Astrocyte (in vitro differentiated cells and primary cell): Measurements from ENCODE around the gene IDH2. TPM values are rescaled to one million over a fixed set of nuclear protein-coding genes. Genes with fewer than 3 reads are reported as not detected.

Experiments used
- DNase-seq: peaks from one replicate; pipeline ENCODE4 v3.0.0-alpha.2; 2010; ENCODE audit warnings: low read depth
- FAIRE-seq: peaks from 2 replicates; lab custom pipeline; 2011; peaks lifted over from hg19 to GRCh38; lab: Jason Lieb, UNC
- H2AFZ ChIP-seq: 2 replicates; pipeline ENCODE4 v1.6.0; 2012; ENCODE audit warnings: low read depth, low read length, inconsistent platforms
- H3K27ac ChIP-seq: 2 replicates; pipeline ENCODE4 v1.5.1; 2011; ENCODE audit warnings: low read depth, low read length, inconsistent platforms
- H3K27me3 ChIP-seq: 2 replicates; pipeline ENCODE4 v1.6.0; 2011; ENCODE audit warnings: low read length, inconsistent platforms; ENCODE audit not compliant: insufficient read depth
- H3K36me3 ChIP-seq: 2 replicates; pipeline ENCODE4 v1.5.1; 2011; ENCODE audit warnings: low read length, inconsistent platforms; ENCODE audit not compliant: insufficient read depth
- H3K4me1 ChIP-seq: 2 replicates; pipeline ENCODE4 v1.5.1; 2011; ENCODE audit warnings: low read length, inconsistent platforms; ENCODE audit not compliant: insufficient read depth
- H3K4me2 ChIP-seq: 2 replicates; pipeline ENCODE4 v1.6.0; 2012; ENCODE audit warnings: low read length, inconsistent platforms
- H3K4me3 ChIP-seq: 2 replicates; pipeline ENCODE4 v1.5.1; 2011; ENCODE audit warnings: low read depth, mild to moderate bottlenecking, low read length, inconsistent platforms; ENCODE audit not compliant: insufficient read depth
- H3K79me2 ChIP-seq: 2 replicates; pipeline ENCODE4 v1.6.0; 2012; ENCODE audit warnings: mild to moderate bottlenecking, low read length, inconsistent platforms; ENCODE audit not compliant: insufficient read depth
- H3K9ac ChIP-seq: 2 replicates; pipeline ENCODE4 v1.6.0; 2012; ENCODE audit warnings: mild to moderate bottlenecking, low read length, inconsistent platforms
- H3K9me3 ChIP-seq: 2 replicates; pipeline ENCODE4 v1.5.1; 2012; ENCODE audit warnings: low read depth, mild to moderate bottlenecking, low read length, inconsistent platforms; ENCODE audit not compliant: insufficient read depth
- H4K20me1 ChIP-seq: 2 replicates; pipeline ENCODE4 v1.6.0; 2012; ENCODE audit warnings: low read length, inconsistent platforms; ENCODE audit not compliant: insufficient read depth
- H3K27ac Mint-ChIP-seq: one replicate; pipeline ENCODE4 v1.8.0; 2021; ENCODE audit warnings: mild to moderate bottlenecking, mixed read lengths; ENCODE audit not compliant: unreplicated experiment
- H3K27me3 Mint-ChIP-seq: one replicate; pipeline ENCODE4 v1.8.0; 2021; ENCODE audit warnings: low read depth, mixed read lengths; ENCODE audit not compliant: unreplicated experiment
- H3K36me3 Mint-ChIP-seq: one replicate; pipeline ENCODE4 v1.8.0; 2021; ENCODE audit warnings: low read depth, mixed read lengths; ENCODE audit not compliant: unreplicated experiment
- H3K4me1 Mint-ChIP-seq: one replicate; pipeline ENCODE4 v1.8.0; 2021; ENCODE audit warnings: low read depth, mixed read lengths; ENCODE audit not compliant: unreplicated experiment
- H3K4me3 Mint-ChIP-seq: one replicate; pipeline ENCODE4 v1.8.0; 2021; ENCODE audit warnings: mild to moderate bottlenecking, moderate library complexity, mixed read lengths; ENCODE audit not compliant: unreplicated experiment
- H3K9me3 Mint-ChIP-seq: one replicate; pipeline ENCODE4 v1.8.0; 2021; ENCODE audit warnings: mild to moderate bottlenecking, mixed read lengths; ENCODE audit not compliant: unreplicated experiment
- EZH2 ChIP-seq: IDR thresholded peaks from 2 replicates; pipeline ENCODE4 v1.6.1; 2012; ENCODE audit warnings: mild to moderate bottlenecking, low read length, inconsistent platforms; ENCODE audit not compliant: insufficient read depth
- total RNA-seq: library from RNA; stranded (reverse); gene quantifications from 2 replicates; pipeline ENCODE4 v1.2.1, GENCODE V29; 2021
- TF ChIP-seq, protein P1 (sequence below): IDR thresholded peaks from 2 replicates; pipeline ENCODE4 v1.5.1; 2011; ENCODE audit warnings: low read depth, mild to moderate bottlenecking, inconsistent platforms, low read length, moderate library complexity; ENCODE audit not compliant: insufficient read depth

IDH2 gene
- total RNA-seq, 1 donor from 2014 or later: 76.6 TPM

DNA sequence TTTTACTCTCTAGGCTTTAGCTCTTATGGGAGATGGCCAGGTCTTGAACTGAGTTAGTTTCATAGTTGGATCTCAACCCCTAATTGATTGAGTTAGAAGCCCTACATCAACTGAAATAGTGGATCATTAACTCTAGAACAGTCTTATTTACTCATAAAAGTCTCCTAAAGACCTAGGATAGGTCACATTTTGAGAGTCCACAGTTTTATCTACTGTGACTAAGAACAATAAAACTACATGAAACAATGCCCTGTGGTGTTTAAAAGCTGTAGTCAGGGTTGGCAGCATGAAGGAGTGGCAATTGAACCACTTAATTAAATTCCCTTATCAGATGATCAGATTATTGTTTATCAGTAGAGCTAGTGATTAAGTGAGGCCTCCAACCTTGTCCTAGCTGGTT lies 22.2 kb upstream of the IDH2 start:
- TF ChIP-seq EZH2: no peak
- TF ChIP-seq, protein P1, sequence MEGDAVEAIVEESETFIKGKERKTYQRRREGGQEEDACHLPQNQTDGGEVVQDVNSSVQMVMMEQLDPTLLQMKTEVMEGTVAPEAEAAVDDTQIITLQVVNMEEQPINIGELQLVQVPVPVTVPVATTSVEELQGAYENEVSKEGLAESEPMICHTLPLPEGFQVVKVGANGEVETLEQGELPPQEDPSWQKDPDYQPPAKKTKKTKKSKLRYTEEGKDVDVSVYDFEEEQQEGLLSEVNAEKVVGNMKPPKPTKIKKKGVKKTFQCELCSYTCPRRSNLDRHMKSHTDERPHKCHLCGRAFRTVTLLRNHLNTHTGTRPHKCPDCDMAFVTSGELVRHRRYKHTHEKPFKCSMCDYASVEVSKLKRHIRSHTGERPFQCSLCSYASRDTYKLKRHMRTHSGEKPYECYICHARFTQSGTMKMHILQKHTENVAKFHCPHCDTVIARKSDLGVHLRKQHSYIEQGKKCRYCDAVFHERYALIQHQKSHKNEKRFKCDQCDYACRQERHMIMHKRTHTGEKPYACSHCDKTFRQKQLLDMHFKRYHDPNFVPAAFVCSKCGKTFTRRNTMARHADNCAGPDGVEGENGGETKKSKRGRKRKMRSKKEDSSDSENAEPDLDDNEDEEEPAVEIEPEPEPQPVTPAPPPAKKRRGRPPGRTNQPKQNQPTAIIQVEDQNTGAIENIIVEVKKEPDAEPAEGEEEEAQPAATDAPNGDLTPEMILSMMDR: no peak
- H3K4me2 ChIP-seq: no peak overlapping the region
- no peaks in the 10 kb centered on the region for H3K4me1 ChIP-seq
- H3K79me2 ChIP-seq: no peaks in the 10 kb centered on the region
- H3K9me3 Mint-ChIP-seq: no peaks in the 10 kb centered on the region
- no peaks in the 10 kb centered on the region for H3K9me3 ChIP-seq
- peaks cover 2% of the 10 kb centered on the region for H3K27me3 Mint-ChIP-seq
- H4K20me1 ChIP-seq: no peaks in the 10 kb centered on the region
- peaks cover 7% of the 10 kb centered on the region for H3K4me1 Mint-ChIP-seq
- no peak for DNase-seq
- H3K9ac ChIP-seq: no peak overlapping the region
- peaks cover 4% of the 10 kb centered on the region for H3K27me3 ChIP-seq
- no peaks in the 10 kb centered on the region for H3K36me3 Mint-ChIP-seq
- no peak overlapping the region for H3K4me3 ChIP-seq
- no peaks in the 10 kb centered on the region for H3K36me3 ChIP-seq
- no peak overlapping the region for H3K27ac Mint-ChIP-seq
- FAIRE-seq: no peak
- H3K4me3 Mint-ChIP-seq: no peak overlapping the region
- no peak overlapping the region for H3K27ac ChIP-seq
- no peak overlapping the region for H2AFZ ChIP-seq

GRCh38 chr15:90121086-90121485 lies 18.8 kb upstream of the IDH2 start:
- H3K27ac Mint-ChIP-seq: no peak overlapping the region
- no peak overlapping the region for H3K4me3 ChIP-seq
- H3K9me3 ChIP-seq: no peaks in the 10 kb centered on the region
- H3K79me2 ChIP-seq: no peaks in the 10 kb centered on the region
- H3K36me3 Mint-ChIP-seq: no peaks in the 10 kb centered on the region
- no peaks in the 10 kb centered on the region for H3K4me1 ChIP-seq
- H3K4me1 Mint-ChIP-seq: no peaks in the 10 kb centered on the region
- DNase-seq (no peak), FAIRE-seq (no peak)
- H3K27me3 ChIP-seq: no peaks in the 10 kb centered on the region
- TF ChIP-seq EZH2: no peak
- TF ChIP-seq, protein P1: no peak
- H3K9ac ChIP-seq: no peak overlapping the region
- no peaks in the 10 kb centered on the region for H3K9me3 Mint-ChIP-seq
- H3K36me3 ChIP-seq: no peaks in the 10 kb centered on the region
- H3K27ac ChIP-seq: no peak overlapping the region
- H2AFZ ChIP-seq: no peak overlapping the region
- H4K20me1 ChIP-seq: no peaks in the 10 kb centered on the region
- peaks cover 2% of the 10 kb centered on the region for H3K27me3 Mint-ChIP-seq
- no peak overlapping the region for H3K4me3 Mint-ChIP-seq
- H3K4me2 ChIP-seq: no peak overlapping the region

- no peak for FAIRE-seq
These were observed 17.1 kb upstream of the IDH2 start for GRCh38 chr15:90119367-90119766.

More at GRCh38 chr15:90119367-90119766, 17.1 kb upstream of the IDH2 start:
- peaks cover 8% of the 10 kb centered on the region for H3K9me3 Mint-ChIP-seq
- Histone ChIP-seq H3K36me3 (no peaks in the 10 kb centered on the region), H4K20me1 (no peaks in the 10 kb centered on the region), H3K27ac (no peak overlapping the region), H3K9me3 (peaks cover 7% of the 10 kb centered on the region), H3K27me3 (no peaks in the 10 kb centered on the region), H3K4me2 (no peak overlapping the region), H3K4me1 (no peaks in the 10 kb centered on the region), H3K9ac (no peak overlapping the region), H2AFZ (no peak overlapping the region), H3K79me2 (no peaks in the 10 kb centered on the region), H3K4me3 (no peak overlapping the region)
- peaks cover 2% of the 10 kb centered on the region for H3K27me3 Mint-ChIP-seq
- no peak for DNase-seq
- H3K4me1 Mint-ChIP-seq: no peaks in the 10 kb centered on the region
- H3K36me3 Mint-ChIP-seq: no peaks in the 10 kb centered on the region
- H3K4me3 Mint-ChIP-seq: no peak overlapping the region
- TF ChIP-seq EZH2: no peak
- TF ChIP-seq, protein P1: no peak
- no peak overlapping the region for H3K27ac Mint-ChIP-seq
